T-helper 1 cell (primary cell): Measurements from ENCODE around the gene TBXT.
"Not testable (repeated sequence)": the region's sequence is repeated elsewhere in the genome, so short reads cannot be mapped to it uniquely, and the experiment has no call there.

ENCODE experiments used
- DNase-seq, 5 donors: peaks; one replicate each; pipeline ENCODE4 v3.0.0-alpha.2; 2012 to 2020
- total RNA-seq, 4 donors: gene quantifications; one replicate each; lab custom pipeline; 2026; lab: John Stamatoyannopoulos, UW

TBXT gene
- total RNA-seq: 0 reads per million in 4 donors

GRCh38 chr6:166167801-166168615 is at the start of gene TBXT:
TSS of gene TBXT (minus strand) at chr6:166167851. CDS start at chr6:166167591, 260 bp downstream.
- DNase-seq: no peak

- DNase-seq: no peak
Measured at GRCh38 chr6:166207284-166207561, 39.6 kb upstream of the TBXT start.

- DNase-seq: no peak
Measured at GRCh38 chr6:166206510-166207283, 39.0 kb upstream of the TBXT start.

- no peak for DNase-seq
Measured at GRCh38 chr6:166206066-166206465, 38.4 kb upstream of the TBXT start.

GRCh38 chr6:166204852-166205650 is 37.4 kb upstream of the TBXT start:
- DNase-seq: no peak

- DNase-seq: no peak
Measured at GRCh38 chr6:166203641-166204222, 36.1 kb upstream of the TBXT start.

GRCh38 chr6:166203003-166203640 is 35.5 kb upstream of the TBXT start:
- no peak for DNase-seq

GRCh38 chr6:166202321-166202733 is 34.7 kb upstream of the TBXT start:
- no peak for DNase-seq

- no peak for DNase-seq
Measured at GRCh38 chr6:166201878-166202277, 34.2 kb upstream of the TBXT start.

GRCh38 chr6:166197361-166197760 is 29.7 kb upstream of the TBXT start:
- DNase-seq: no peak

GRCh38 chr6:166195860-166196238 is 28.2 kb upstream of the TBXT start:
- no peak for DNase-seq

GRCh38 chr6:166194914-166195859 is 27.5 kb upstream of the TBXT start:
- DNase-seq: no peak

- DNase-seq: no peak
Measured at GRCh38 chr6:166192557-166192956, 24.9 kb upstream of the TBXT start.

- no peak for DNase-seq
Measured at GRCh38 chr6:166192136-166192535, 24.5 kb upstream of the TBXT start.

GRCh38 chr6:166179704-166180103 is 12.1 kb upstream of the TBXT start:
- no peak for DNase-seq

- no peak for DNase-seq
Measured at GRCh38 chr6:166176106-166176505, 8.5 kb upstream of the TBXT start.

GRCh38 chr6:166175093-166175492 is 7.4 kb upstream of the TBXT start:
- not testable (repeated sequence) for DNase-seq

GRCh38 chr6:166174031-166174430 is 6.4 kb upstream of the TBXT start:
- no peak for DNase-seq

- no peak for DNase-seq
Measured at GRCh38 chr6:166173281-166173951, 5.8 kb upstream of the TBXT start.

- DNase-seq: no peak
Measured at GRCh38 chr6:166172546-166172945, 4.9 kb upstream of the TBXT start.
